Measurements from ENCODE around the gene RFNG.

RFNG gene

DNA sequence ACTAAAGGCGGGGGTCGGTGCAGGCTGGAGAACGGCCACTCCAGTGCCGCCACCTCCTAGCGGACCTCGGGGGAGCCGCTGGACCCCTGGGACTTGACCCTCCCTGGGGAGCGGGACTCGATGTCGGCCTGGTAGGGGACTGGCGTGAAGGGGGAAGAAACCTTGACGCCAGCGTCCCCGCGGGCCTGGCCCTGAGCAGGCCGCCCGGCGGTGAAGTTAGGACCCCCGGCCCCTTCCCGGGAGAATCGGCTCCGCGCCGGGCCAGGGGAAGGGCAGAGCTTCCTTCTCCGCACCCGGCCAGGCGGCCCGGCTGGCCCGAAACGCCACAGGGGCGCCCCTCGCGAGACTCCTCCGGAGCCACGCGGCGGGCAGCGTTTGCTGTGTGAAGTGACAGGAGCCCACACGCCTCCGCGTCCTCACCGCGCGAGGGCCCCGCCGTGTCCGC is 13.6 kb upstream of the RFNG start:
- TF ChIP-seq, protein P1, sequence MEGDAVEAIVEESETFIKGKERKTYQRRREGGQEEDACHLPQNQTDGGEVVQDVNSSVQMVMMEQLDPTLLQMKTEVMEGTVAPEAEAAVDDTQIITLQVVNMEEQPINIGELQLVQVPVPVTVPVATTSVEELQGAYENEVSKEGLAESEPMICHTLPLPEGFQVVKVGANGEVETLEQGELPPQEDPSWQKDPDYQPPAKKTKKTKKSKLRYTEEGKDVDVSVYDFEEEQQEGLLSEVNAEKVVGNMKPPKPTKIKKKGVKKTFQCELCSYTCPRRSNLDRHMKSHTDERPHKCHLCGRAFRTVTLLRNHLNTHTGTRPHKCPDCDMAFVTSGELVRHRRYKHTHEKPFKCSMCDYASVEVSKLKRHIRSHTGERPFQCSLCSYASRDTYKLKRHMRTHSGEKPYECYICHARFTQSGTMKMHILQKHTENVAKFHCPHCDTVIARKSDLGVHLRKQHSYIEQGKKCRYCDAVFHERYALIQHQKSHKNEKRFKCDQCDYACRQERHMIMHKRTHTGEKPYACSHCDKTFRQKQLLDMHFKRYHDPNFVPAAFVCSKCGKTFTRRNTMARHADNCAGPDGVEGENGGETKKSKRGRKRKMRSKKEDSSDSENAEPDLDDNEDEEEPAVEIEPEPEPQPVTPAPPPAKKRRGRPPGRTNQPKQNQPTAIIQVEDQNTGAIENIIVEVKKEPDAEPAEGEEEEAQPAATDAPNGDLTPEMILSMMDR (IDR thresholded peaks at IDR 0.05; ENCODE audit: borderline replicate concordance, control extremely low read depth, extremely low read depth, insufficient read depth, missing control alignments): no peak
- no peak for DNase-seq (ENCODE audit: low spot score)
- in situ Hi-C loops (cut with MboI; ENCODE audit: low sequenced_read_pairs, unreplicated experiment): no loop called here

DNA sequence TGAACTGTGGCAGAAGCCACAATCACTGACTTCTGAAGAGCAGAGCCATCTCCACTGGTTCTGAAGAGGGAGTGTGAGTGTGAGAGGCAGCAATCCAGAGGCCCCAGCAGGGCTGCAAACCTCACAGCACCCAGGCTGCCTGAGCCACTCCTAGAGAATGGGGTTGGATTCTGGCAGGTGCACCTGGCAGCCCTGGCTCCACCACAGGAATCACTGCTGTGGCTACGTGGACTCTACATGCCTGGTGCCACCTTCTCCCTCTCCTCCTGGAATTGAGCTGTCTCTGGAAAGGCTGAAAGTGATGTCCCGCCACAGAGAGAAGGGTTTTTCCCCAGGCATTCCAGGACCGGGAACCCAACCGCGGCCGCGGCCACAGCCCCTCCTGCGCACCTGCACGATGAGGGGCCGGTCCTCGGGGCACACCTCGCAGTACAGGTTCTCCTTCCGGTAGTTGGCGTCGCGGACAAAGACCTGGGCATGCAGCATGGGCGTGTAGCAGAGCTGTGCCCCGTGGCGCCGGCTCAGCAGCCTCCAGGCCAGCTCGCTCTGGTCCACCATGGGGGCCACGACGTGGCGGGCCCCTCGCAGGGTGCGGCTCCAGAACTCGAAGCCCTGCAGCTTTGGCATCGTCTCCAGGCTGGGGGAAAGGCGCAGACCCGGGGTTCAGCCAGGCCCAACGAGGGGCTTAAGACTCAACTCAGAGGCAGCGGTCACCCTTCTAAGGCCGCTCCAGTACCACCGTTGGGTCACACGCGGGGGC is 13.0 kb upstream of the RFNG start:
- TF ChIP-seq, protein P1 (IDR thresholded peaks at IDR 0.05; ENCODE audit: borderline replicate concordance, control extremely low read depth, extremely low read depth, insufficient read depth, missing control alignments): no peak
- in situ Hi-C loops (cut with MboI; ENCODE audit: low sequenced_read_pairs, unreplicated experiment): no loop called here
- no peak for DNase-seq (ENCODE audit: low spot score)

DNA sequence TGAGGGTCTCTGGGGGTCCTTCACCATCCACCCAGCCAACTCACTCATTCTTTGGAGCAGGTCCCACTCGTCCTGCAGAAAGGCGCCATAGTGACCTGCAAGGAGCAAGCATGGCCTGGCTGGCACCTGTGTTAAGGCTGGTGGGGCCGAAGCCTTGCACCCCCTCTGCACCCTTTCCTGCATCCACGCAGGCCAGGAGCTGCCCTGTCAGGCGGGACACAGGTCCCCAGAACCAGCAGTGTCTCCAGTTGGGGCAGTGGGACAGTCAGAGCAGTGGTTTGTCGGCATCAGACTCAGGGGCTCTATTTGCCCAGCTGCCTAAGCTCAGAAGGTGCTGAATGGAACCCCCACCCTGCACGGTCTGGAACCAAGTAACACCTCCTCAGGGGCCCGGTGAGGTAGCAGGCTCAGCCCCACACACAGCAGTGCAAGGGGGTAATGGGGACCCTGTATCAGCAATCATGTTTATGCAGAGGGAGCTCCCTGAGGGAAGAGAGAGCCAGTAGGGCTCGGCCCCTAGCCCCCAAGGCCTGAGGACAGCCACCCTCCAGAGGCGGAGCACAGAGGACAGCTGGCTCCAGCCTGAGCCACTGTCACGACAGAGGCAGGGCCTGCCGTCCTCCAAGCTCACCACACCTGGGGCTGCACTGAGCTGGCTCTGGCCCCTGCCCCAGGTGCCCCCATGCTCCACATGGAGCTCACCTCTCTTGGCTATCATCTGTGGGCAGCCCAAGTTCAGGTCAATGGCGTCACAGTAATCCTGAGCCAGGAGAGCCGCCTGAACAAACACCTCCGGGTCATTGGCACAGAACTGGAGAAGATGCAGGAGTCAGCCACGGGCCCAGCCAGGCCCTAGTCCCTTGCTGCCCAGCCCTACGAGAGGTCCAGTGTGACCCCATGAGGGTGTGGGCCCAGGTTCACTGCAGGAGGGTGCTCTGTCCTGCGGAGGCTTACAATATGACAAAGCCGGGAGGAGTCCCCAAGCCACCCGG is 12.1 kb upstream of the RFNG start:
- DNase-seq (ENCODE audit: low spot score): no peak
- in situ Hi-C loops (cut with MboI; ENCODE audit: low sequenced_read_pairs, unreplicated experiment): no loop called here
- TF ChIP-seq, protein P1 (IDR thresholded peaks at IDR 0.05; ENCODE audit: borderline replicate concordance, control extremely low read depth, extremely low read depth, insufficient read depth, missing control alignments): no peak

DNA sequence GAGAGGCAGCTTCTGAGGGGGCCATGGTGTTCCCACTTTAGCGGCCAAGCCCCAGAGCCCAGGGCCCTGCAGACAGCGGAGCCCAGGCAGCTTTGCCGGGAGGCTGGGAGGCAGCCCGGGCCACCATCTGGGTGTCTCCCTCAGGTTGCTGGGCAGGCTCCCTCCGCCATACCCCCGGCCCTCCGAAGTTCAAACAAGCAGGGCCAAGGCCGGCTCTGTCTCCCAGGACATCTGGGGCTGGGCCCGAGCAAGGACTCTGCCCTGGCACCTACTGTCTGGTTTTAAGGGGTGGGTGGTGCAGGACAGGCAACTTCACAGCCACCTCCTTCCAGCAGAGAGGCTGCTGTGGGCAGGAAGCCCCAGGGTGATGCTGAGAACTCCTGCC is 11.4 kb upstream of the RFNG start:
- DNase-seq (ENCODE audit: low spot score): no peak
- TF ChIP-seq, protein P1 (IDR thresholded peaks at IDR 0.05; ENCODE audit: borderline replicate concordance, control extremely low read depth, extremely low read depth, insufficient read depth, missing control alignments): no peak
- in situ Hi-C loops (cut with MboI; ENCODE audit: low sequenced_read_pairs, unreplicated experiment): no loop called here

DNA sequence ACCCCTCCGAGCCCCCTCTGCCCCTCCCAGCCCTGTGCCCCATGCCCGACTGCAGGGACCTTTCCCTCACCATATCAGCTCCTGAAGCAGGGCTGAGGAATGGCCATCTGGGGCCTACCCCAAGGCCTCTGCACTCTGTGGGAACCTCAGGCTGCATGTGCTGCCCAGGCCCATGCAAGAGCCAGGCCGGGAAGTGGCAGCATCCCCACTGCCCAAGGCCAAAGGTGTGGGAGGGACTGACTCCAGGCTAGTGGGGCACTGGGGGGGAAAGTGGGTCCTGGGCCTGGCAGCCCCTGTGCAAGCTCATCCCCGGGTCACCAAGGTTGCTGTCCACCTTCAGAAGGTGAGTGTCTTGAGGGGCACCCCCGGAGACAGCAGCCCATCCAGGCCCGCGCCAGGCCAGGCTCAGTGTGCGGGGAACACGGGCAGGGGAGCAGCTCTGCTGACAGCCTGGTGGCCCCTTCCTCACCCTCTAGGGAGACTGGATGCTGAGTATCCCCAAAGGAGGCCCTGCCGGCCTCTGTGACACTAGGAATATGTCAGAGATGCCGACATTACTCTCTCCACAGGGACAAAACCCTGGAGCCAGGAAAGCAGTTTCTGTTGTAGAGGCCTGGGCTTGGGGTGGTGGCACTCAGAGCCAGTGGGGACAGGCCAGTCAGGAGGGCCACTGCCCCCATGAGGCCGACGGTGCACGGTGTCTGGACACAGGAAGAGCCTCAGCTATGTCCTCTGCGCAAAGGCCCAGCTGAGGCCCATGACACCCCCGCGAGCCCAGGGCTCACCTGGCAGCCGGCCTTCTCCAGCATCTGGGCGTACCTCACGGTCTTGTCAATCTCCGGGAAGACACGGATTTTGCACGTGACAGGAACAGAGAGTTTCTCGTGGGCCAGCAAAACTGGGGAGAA is 10.7 kb upstream of the RFNG start:
- in situ Hi-C loops (cut with MboI; ENCODE audit: low sequenced_read_pairs, unreplicated experiment): no loop called here
- TF ChIP-seq, protein P1 (IDR thresholded peaks at IDR 0.05; ENCODE audit: borderline replicate concordance, control extremely low read depth, extremely low read depth, insufficient read depth, missing control alignments): no peak
- DNase-seq (ENCODE audit: low spot score): no peak
